SK-N-SH (cell line): Measurements from ENCODE around the gene DXO. TPM values are rescaled to one million over a fixed set of nuclear protein-coding genes. Genes with fewer than 3 reads are reported as not detected.
A peak's percentile ranks its signal among the peaks of the same experiment; 100 is the strongest.

Source experiments
- CTCF ChIA-PET: fragments of 300-600, 350-600 bp; formaldehyde crosslinking; extraction: SDS; loops from one replicate; lab custom pipeline; 2021; lab: Yijun Ruan, JAX
- POLR2A ChIA-PET: fragments of 350-600 bp; sonication (Branson Sonifier 250); formaldehyde crosslinking; extraction: SDS; loops from one replicate; lab custom pipeline; 2020; ENCODE audit warnings: antibody characterized with exemption, inconsistent platforms; lab: Yijun Ruan, JAX
- DNase-seq: peaks from one replicate; pipeline ENCODE4 v3.0.0; 2012
- H2AFZ ChIP-seq: fragments of 200-600 bp; sonication (generic); 2 replicates; pipeline ENCODE4 v1.8.1; 2016; ENCODE audit warnings: antibody characterized with exemption, mild to moderate bottlenecking, low read depth
- H3F3A ChIP-seq: fragments of 200-600 bp; sonication (generic); replicated peaks from 2 replicates; pipeline ENCODE3; 2016; ENCODE audit warnings: antibody characterized with exemption, mild to moderate bottlenecking; ENCODE audit not compliant: insufficient read depth
- H3K27ac ChIP-seq, 2 experiments: fragments of 200-500 bp in 1 of 2; fragments of 200-600 bp in 1 of 2; sonication (Bioruptor generic) in 1 of 2; sonication (generic), shearing (Covaris generic) in 1 of 2; 2 replicates each; pipeline versions ENCODE4 v1.5.1 to v1.6.1; 2014 to 2016; ENCODE audit warnings: low read depth in 2 of 2, inconsistent platforms in 1 of 2, low read length in 1 of 2, mild to moderate bottlenecking in 1 of 2, mixed read lengths in 1 of 2
- H3K27me3 ChIP-seq: fragments of 200-600 bp; sonication (generic), shearing (Covaris generic); 2 replicates; pipeline ENCODE4 v1.6.1; 2016; ENCODE audit warnings: mixed run types; ENCODE audit not compliant: insufficient read depth
- H3K36me3 ChIP-seq, 2 experiments: fragments of 200-500 bp in 1 of 2; fragments of 200-600 bp in 1 of 2; sonication (Bioruptor generic) in 1 of 2; sonication (generic) in 1 of 2; replicated peaks in 1 of 2; 2 replicates each; pipeline versions ENCODE3 to v1.5.1; 2014 to 2016; ENCODE audit warnings: low read length in 1 of 2, mild to moderate bottlenecking in 1 of 2; ENCODE audit not compliant: insufficient read depth in 2 of 2, control insufficient read depth in 1 of 2
- H3K4me1 ChIP-seq, 2 experiments: fragments of 200-500 bp in 1 of 2; fragments of 200-600 bp in 1 of 2; sonication (Bioruptor generic) in 1 of 2; sonication (generic), shearing (Covaris generic) in 1 of 2; 2 replicates each; pipeline versions ENCODE4 v1.5.1 to v1.6.1; 2014 to 2016; ENCODE audit warnings: low read depth in 1 of 2, low read length in 1 of 2, mixed run types in 1 of 2; ENCODE audit not compliant: insufficient read depth in 2 of 2, control insufficient read depth in 1 of 2
- H3K4me2 ChIP-seq: fragments of 200-600 bp; sonication (generic), shearing (Covaris generic); 2 replicates; pipeline ENCODE4 v1.6.1; 2017; ENCODE audit warnings: mixed run types
- H3K4me3 ChIP-seq, 2 experiments: fragments of 200-500 bp in 1 of 2; fragments of 200-600 bp in 1 of 2; sonication (Bioruptor generic) in 1 of 2; sonication (generic), shearing (Covaris generic) in 1 of 2; 2 replicates each; pipeline versions ENCODE4 v1.5.1 to v1.8.1; 2014 to 2016; ENCODE audit warnings: low read depth in 2 of 2, inconsistent platforms in 1 of 2, low read length in 1 of 2, mild to moderate bottlenecking in 1 of 2, mixed read lengths in 1 of 2, moderate library complexity in 1 of 2
- H3K79me2 ChIP-seq: fragments of 200-600 bp; sonication (generic); 2 replicates; pipeline ENCODE4 v1.8.1; 2017; ENCODE audit warnings: mild to moderate bottlenecking; ENCODE audit not compliant: insufficient read depth
- H3K9ac ChIP-seq: fragments of 200-600 bp; sonication (generic); 2 replicates; pipeline ENCODE4 v1.6.1; 2017; ENCODE audit warnings: mixed run types
- H3K9me2 ChIP-seq: fragments of 200-600 bp; sonication (generic); 2 replicates; pipeline ENCODE4 v1.6.1; 2017; ENCODE audit warnings: mixed run types
- H3K9me3 ChIP-seq: fragments of 200-600 bp; sonication (generic); 2 replicates; pipeline ENCODE4 v1.6.1; 2017; ENCODE audit warnings: mixed run types, mild to moderate bottlenecking, moderate library complexity
- H4K20me1 ChIP-seq: fragments of 200-600 bp; sonication (generic); 2 replicates; pipeline ENCODE4 v1.6.1; 2017; ENCODE audit warnings: mild to moderate bottlenecking, mixed run types; ENCODE audit not compliant: insufficient read depth
- CHD2 ChIP-seq: fragments of 150-350 bp; IDR thresholded peaks from 2 replicates; pipeline ENCODE4 v1.6.1; 2018; ENCODE audit warnings: low read length; ENCODE audit not compliant: partially characterized antibody
- CTCF ChIP-seq: fragments of 200-600 bp; sonication (generic); IDR thresholded peaks from 2 replicates; pipeline ENCODE4 v1.6.1; 2017; ENCODE audit warnings: antibody characterized with exemption, mild to moderate bottlenecking, moderate library complexity
- EP300 ChIP-seq, 2 experiments: IDR thresholded peaks; 2 replicates each; pipeline versions ENCODE4 v1.4.0 to v1.6.1; 2012; ENCODE audit warnings: borderline replicate concordance in 1 of 2, low read depth in 1 of 2, low read length in 1 of 2
- FOXJ3 ChIP-seq: sonication (generic); formaldehyde crosslinking; IDR thresholded peaks from 2 replicates; pipeline ENCODE4 v1.5.1; 2020; ENCODE audit warnings: mild to moderate bottlenecking, missing genetic modification reagents
- GATA2 ChIP-seq: sonication (generic); formaldehyde crosslinking; IDR thresholded peaks from 2 replicates; pipeline ENCODE4 v1.5.0; 2020; ENCODE audit warnings: mild to moderate bottlenecking, missing genetic modification reagents
- JUND ChIP-seq: IDR thresholded peaks from 2 replicates; pipeline ENCODE4 v1.4.0; 2012
- MAX ChIP-seq: IDR thresholded peaks from 2 replicates; pipeline ENCODE4 v1.4.0; 2012; ENCODE audit warnings: low read depth
- MXI1 ChIP-seq: IDR thresholded peaks from 2 replicates; pipeline ENCODE4 v1.6.1; 2012; ENCODE audit warnings: mild to moderate bottlenecking, low read depth, low read length, improper control_type of control experiment
- NFIC ChIP-seq: IDR thresholded peaks from 2 replicates; pipeline ENCODE4 v1.4.0; 2012; ENCODE audit warnings: borderline replicate concordance
- POLR2AphosphoS5 ChIP-seq: IDR thresholded peaks from 2 replicates; pipeline ENCODE4 v1.6.1; 2012; ENCODE audit warnings: low read depth, low read length
- RAD21 ChIP-seq: IDR thresholded peaks from 2 replicates; pipeline ENCODE4 v1.6.1; 2012; ENCODE audit warnings: mild to moderate bottlenecking, low read length
- RCOR1 ChIP-seq: fragments of 150-350 bp; IDR thresholded peaks from 2 replicates; pipeline ENCODE4 v1.6.1; 2017; ENCODE audit warnings: antibody characterized with exemption, low read length
- TCF12 ChIP-seq: IDR thresholded peaks from 2 replicates; pipeline ENCODE4 v1.4.0; 2012
- USF2 ChIP-seq: fragments of 150-350 bp; IDR thresholded peaks from 2 replicates; pipeline ENCODE4 v1.6.1; 2017; ENCODE audit warnings: antibody characterized with exemption, low read length, low read depth, borderline replicate concordance
- YY1 ChIP-seq: IDR thresholded peaks from 2 replicates; pipeline ENCODE4 v1.4.0; 2012; ENCODE audit warnings: low read depth, mild to moderate bottlenecking
- WGBS: methylation state at CpG from one replicate; pipeline ENCODE4 v1.1.6; 2017; ENCODE audit warnings: low lambda C conversion rate; 5-methylcytosine and 5-hydroxymethylcytosine counted together
- polyA plus RNA-seq, 3 experiments: library from polyadenylated mRNA; depleted of rRNA; stranded (reverse); fragments of >200 nt; gene quantifications; 2 replicates each; pipeline ENCODE4 v1.2.3, GENCODE V29; 2012

The DXO gene
- polyA plus RNA-seq, 1 of the 3 experiments (the other 2 are of a cell fraction) = 25.3 TPM

- Histone ChIP-seq H3K4me3 (no peak overlapping the region), H3K36me3 (no peaks in the 10 kb centered on the region), H3K27me3 (no peaks in the 10 kb centered on the region), H4K20me1 (no peaks in the 10 kb centered on the region), H3F3A (no peaks in the 10 kb centered on the region), H3K4me1 (no peaks in the 10 kb centered on the region), H3K27ac (no peak overlapping the region), H3K4me2 (no peak overlapping the region), H3K9me2 (no peaks in the 10 kb centered on the region), H2AFZ (no peak overlapping the region), H3K79me2 (no peaks in the 10 kb centered on the region), H3K9me3 (no peaks in the 10 kb centered on the region), H3K9ac (no peak overlapping the region)
- WGBS = 41% methylated on average over 5 of the region's 5 CpGs
- ChIA-PET CTCF (interaction anchor here (1.0 kb wide), 1 partner anchor 21 kb away, joined by 4 read pairs; the partner anchor contains the start of gene ZBTB12), POLR2A (no interaction called here)
- no peak for DNase-seq
- TF ChIP-seq MXI1 = no peak
- peak; percentile 21 for TF ChIP-seq RAD21
- no peak for TF ChIP-seq POLR2AphosphoS5
- no peak for TF ChIP-seq RCOR1
- peak; percentile 23 for TF ChIP-seq CTCF
Measured at GRCh38 chr6:31922942-31923341, 49.0 kb downstream of the DXO start.

GRCh38 chr6:31920811-31921210 is 51.1 kb downstream of the DXO start:
- WGBS = 62% methylated on average over 1 of the region's 2 CpGs
- Histone ChIP-seq H4K20me1 (no peaks in the 10 kb centered on the region), H3K4me1 (no peaks in the 10 kb centered on the region), H3K36me3 (no peaks in the 10 kb centered on the region), H3K9me2 (no peaks in the 10 kb centered on the region), H3F3A (no peaks in the 10 kb centered on the region), H2AFZ (no peak overlapping the region), H3K27ac (no peak overlapping the region), H3K9ac (no peak overlapping the region), H3K4me2 (no peak overlapping the region), H3K79me2 (no peaks in the 10 kb centered on the region), H3K27me3 (no peaks in the 10 kb centered on the region), H3K4me3 (no peak overlapping the region), H3K9me3 (no peaks in the 10 kb centered on the region)
- CTCF ChIA-PET = interaction anchor here (1.0 kb wide), 1 partner anchor 32 kb away, joined by 3 read pairs; no protein-coding TSS in a partner anchor
- TF ChIP-seq NFIC (no peak), MAX (no peak), CHD2 (no peak), CTCF (no peak), USF2 (no peak), FOXJ3 (CRISPR knock-in tag) (no peak), RAD21 (no peak), JUND (no peak), YY1 (no peak), TCF12 (no peak), POLR2AphosphoS5 (no peak), GATA2 (CRISPR knock-in tag) (no peak), EP300 (IDR thresholded peaks at IDR 0.05; ENCODE audit: borderline replicate concordance in 1 of 2, low read depth in 1 of 2, low read length in 1 of 2) (no peak)
- no peak for DNase-seq
- POLR2A ChIA-PET = interaction anchor here (0.6 kb wide), 1 partner anchor 19 kb away, joined by 3 read pairs; the partner anchor contains the start of gene ZBTB12
